ENCODE measurements around the gene UBE2F. TPM values are rescaled to one million over a fixed set of nuclear protein-coding genes. Genes with fewer than 3 reads are reported as not detected.

Gene UBE2F
- total and polyA plus RNA-seq, 2 of the 13 experiments (the other 11 are each of a cell fraction or from before 2014, with no cell fraction given), result 35.4 to 73.1 TPM

- TF ChIP-seq, protein P1, sequence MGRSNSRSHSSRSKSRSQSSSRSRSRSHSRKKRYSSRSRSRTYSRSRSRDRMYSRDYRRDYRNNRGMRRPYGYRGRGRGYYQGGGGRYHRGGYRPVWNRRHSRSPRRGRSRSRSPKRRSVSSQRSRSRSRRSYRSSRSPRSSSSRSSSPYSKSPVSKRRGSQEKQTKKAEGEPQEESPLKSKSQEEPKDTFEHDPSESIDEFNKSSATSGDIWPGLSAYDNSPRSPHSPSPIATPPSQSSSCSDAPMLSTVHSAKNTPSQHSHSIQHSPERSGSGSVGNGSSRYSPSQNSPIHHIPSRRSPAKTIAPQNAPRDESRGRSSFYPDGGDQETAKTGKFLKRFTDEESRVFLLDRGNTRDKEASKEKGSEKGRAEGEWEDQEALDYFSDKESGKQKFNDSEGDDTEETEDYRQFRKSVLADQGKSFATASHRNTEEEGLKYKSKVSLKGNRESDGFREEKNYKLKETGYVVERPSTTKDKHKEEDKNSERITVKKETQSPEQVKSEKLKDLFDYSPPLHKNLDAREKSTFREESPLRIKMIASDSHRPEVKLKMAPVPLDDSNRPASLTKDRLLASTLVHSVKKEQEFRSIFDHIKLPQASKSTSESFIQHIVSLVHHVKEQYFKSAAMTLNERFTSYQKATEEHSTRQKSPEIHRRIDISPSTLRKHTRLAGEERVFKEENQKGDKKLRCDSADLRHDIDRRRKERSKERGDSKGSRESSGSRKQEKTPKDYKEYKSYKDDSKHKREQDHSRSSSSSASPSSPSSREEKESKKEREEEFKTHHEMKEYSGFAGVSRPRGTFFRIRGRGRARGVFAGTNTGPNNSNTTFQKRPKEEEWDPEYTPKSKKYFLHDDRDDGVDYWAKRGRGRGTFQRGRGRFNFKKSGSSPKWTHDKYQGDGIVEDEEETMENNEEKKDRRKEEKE (IDR thresholded peaks at IDR 0.05), result no peak
- TF ChIP-seq ZBTB8A (CRISPR knock-in tag; IDR thresholded peaks at IDR 0.05; ENCODE audit: borderline replicate concordance, low read depth) (no peak), PHF5A (CRISPR knock-in tag; IDR thresholded peaks at IDR 0.05; ENCODE audit: low read depth, unreplicated experiment) (no peak), NCOA5 (CRISPR knock-in tag; IDR thresholded peaks at IDR 0.05) (no peak), MED13 (CRISPR knock-in tag; IDR thresholded peaks at IDR 0.05) (no peak), ZNF546 (CRISPR knock-in tag; conservative IDR thresholded peaks at IDR 0.05) (no peak), DNMT1 (CRISPR knock-in tag; IDR thresholded peaks at IDR 0.05) (no peak), ZFYVE20 (CRISPR knock-in tag; IDR thresholded peaks at IDR 0.05; ENCODE audit: borderline replicate concordance, low read depth) (no peak), ZEB1 (IDR thresholded peaks at IDR 0.05; ENCODE audit: insufficient replicate concordance, low read depth) (no peak), ATRX (CRISPR knock-in tag; IDR thresholded peaks at IDR 0.05; ENCODE audit: borderline replicate concordance) (no peak), GABPB1 (CRISPR knock-in tag; IDR thresholded peaks at IDR 0.05) (peak; percentile 73; the same call in 1 of the 2 replicates), PREB (CRISPR knock-in tag; IDR thresholded peaks at IDR 0.05) (no peak), ZBTB26 (CRISPR knock-in tag; IDR thresholded peaks at IDR 0.05; ENCODE audit: borderline replicate concordance) (no peak), ZKSCAN1 (IDR thresholded peaks at IDR 0.05; ENCODE audit: low read length) (no peak), ZNF577 (CRISPR knock-in tag; IDR thresholded peaks at IDR 0.05; ENCODE audit: borderline replicate concordance, low read depth) (no peak), SETDB1 (CRISPR knock-in tag; IDR thresholded peaks at IDR 0.05; ENCODE audit: borderline replicate concordance) (no peak), HOXA3 (CRISPR knock-in tag; IDR thresholded peaks at IDR 0.05) (peak; percentile 73), ATF7 (IDR thresholded peaks at IDR 0.05) (no peak), ATF7 (CRISPR knock-in tag; IDR thresholded peaks at IDR 0.05) (no peak), MYNN (CRISPR knock-in tag; IDR thresholded peaks at IDR 0.05; ENCODE audit: low read depth) (no peak), CCAR2 (optimal IDR thresholded peaks at IDR 0.05; ENCODE audit: low read depth, low read length) (no peak), ZNF263 (CRISPR knock-in tag; IDR thresholded peaks at IDR 0.05) (no peak), RARG (CRISPR knock-in tag; IDR thresholded peaks at IDR 0.05; ENCODE audit: low read depth) (no peak), ZNF644 (CRISPR knock-in tag; IDR thresholded peaks at IDR 0.05; ENCODE audit: low read depth) (no peak), SKIL (CRISPR knock-in tag; IDR thresholded peaks at IDR 0.05; ENCODE audit: borderline replicate concordance) (no peak)
Measured at GRCh38 chr2:237923481-237924163, 43.2 kb upstream of the UBE2F start (continued).
